ENCODE measurements around the gene HEXIM2. TPM values are rescaled to one million over a fixed set of nuclear protein-coding genes. Genes with fewer than 3 reads are reported as not detected.

HEXIM2 gene
- total and polyA plus RNA-seq, 2 of the 13 experiments (the other 11 are each of a cell fraction or from before 2014, with no cell fraction given), result 27.1 to 32.4 TPM

GRCh38 chr17:45115871-45116270 is 45.8 kb upstream of the HEXIM2 start (continued):
- no peak for TF ChIP-seq ZBTB40 (IDR thresholded peaks at IDR 0.05)
- no peak for TF ChIP-seq ZBTB40 (CRISPR knock-in tag; IDR thresholded peaks at IDR 0.05)
- TF ChIP-seq ZNF354B (CRISPR knock-in tag; IDR thresholded peaks at IDR 0.05), result no peak
- TF ChIP-seq ZNF460 (CRISPR knock-in tag; IDR thresholded peaks at IDR 0.05; ENCODE audit: borderline replicate concordance), result no peak
- no peak for TF ChIP-seq ZNF256 (CRISPR knock-in tag; conservative IDR thresholded peaks at IDR 0.05)
- TF ChIP-seq ZNF577 (CRISPR knock-in tag; IDR thresholded peaks at IDR 0.05; ENCODE audit: borderline replicate concordance, low read depth), result no peak
- no peak for TF ChIP-seq HIVEP1 (CRISPR knock-in tag; IDR thresholded peaks at IDR 0.05)
- TF ChIP-seq ZNF484 (CRISPR knock-in tag; IDR thresholded peaks at IDR 0.05; ENCODE audit: borderline replicate concordance, low read depth), result no peak
- no peak for TF ChIP-seq KDM5B (CRISPR knock-in tag; IDR thresholded peaks at IDR 0.05; ENCODE audit: borderline replicate concordance)
